Uterus (tissue), 2 donors: ENCODE measurements around the gene JAZF1.

Experiments used
- CTCF ChIP-seq, 4 experiments: fragments of 200-600 bp in 2 of 4; fragments of 450-650 bp in 2 of 4; sonication (generic) in 2 of 4; IDR thresholded peaks; one replicate each; pipeline ENCODE4 v1.5.1; 2016 to 2019; ENCODE audit warnings: antibody characterized with exemption in 4 of 4, mild to moderate bottlenecking in 2 of 4, moderate library complexity in 1 of 4
- POLR2A ChIP-seq, 2 donors: fragments of 450-650 bp; IDR thresholded peaks; one replicate each; pipeline ENCODE4 v1.6.1; 2016; ENCODE audit warnings: antibody characterized with exemption in 2 of 2, mild to moderate bottlenecking in 1 of 2, moderate library complexity in 1 of 2

GRCh38 chr7:28187012-28187411 lies 6.4 kb upstream of the JAZF1 start:
- no peak for TF ChIP-seq CTCF (IDR thresholded peaks at IDR 0.05)
- TF ChIP-seq POLR2A (IDR thresholded peaks at IDR 0.05) = no peak
